ENCODE data around the gene MYLK2.
A peak's percentile ranks its signal among the peaks of the same experiment; 100 is the strongest.

The MYLK2 gene

DNA sequence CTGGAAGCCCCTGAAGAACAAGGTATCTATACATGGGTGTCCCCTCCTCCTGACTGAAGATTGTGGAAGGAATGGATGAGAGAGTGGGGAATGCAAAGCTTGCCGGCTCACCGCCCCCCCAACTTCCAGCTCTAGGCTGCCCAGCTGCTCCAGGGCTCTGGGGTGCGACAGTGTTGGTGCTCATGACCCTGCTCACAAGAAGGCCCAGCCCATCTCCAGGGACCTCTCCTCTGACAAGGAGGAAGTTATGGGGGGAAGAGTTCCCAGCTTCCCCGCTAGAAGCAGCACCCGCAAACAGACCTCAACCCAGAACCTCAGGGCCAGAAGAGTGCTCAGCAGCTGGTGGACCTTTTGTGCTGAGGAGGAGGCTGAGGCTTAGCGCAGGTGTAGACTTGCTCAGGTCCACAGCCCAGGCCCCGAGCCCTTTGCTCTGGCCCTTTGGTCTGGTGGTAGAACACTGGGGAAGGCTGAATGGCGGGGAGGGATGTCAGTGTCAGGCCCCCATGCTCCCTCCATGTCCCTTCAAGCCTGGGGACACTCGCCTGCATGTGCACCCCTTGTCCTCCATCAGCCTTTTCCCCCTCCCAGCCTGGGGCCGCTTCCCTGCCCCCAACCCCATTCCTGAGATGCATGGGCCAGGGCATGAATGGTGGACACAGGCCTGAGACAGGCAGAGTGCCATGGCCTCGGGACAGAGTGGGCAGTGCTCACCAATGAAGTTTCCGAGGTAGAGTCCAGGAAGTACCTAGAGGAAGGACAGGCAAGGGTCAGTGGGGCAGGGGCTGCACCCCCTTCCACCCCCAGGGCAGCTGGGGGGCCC is 49.9 kb downstream of the MYLK2 start (continued):
- TF ChIP-seq, protein P1, sequence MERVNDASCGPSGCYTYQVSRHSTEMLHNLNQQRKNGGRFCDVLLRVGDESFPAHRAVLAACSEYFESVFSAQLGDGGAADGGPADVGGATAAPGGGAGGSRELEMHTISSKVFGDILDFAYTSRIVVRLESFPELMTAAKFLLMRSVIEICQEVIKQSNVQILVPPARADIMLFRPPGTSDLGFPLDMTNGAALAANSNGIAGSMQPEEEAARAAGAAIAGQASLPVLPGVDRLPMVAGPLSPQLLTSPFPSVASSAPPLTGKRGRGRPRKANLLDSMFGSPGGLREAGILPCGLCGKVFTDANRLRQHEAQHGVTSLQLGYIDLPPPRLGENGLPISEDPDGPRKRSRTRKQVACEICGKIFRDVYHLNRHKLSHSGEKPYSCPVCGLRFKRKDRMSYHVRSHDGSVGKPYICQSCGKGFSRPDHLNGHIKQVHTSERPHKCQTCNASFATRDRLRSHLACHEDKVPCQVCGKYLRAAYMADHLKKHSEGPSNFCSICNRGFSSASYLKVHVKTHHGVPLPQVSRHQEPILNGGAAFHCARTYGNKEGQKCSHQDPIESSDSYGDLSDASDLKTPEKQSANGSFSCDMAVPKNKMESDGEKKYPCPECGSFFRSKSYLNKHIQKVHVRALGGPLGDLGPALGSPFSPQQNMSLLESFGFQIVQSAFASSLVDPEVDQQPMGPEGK (CRISPR knock-in tag; IDR thresholded peaks at IDR 0.05; ENCODE audit: borderline replicate concordance): no peak
- TF ChIP-seq CSDC2 (CRISPR knock-in tag; IDR thresholded peaks at IDR 0.05) (no peak), ISL1 (CRISPR knock-in tag; IDR thresholded peaks at IDR 0.05) (no peak)

GRCh38 chr20:31869673-31869941 is 50.5 kb downstream of the MYLK2 start:
- no peak for TF ChIP-seq ZFP3 (CRISPR knock-in tag; IDR thresholded peaks at IDR 0.05)
- no peak for ATAC-seq

DNA sequence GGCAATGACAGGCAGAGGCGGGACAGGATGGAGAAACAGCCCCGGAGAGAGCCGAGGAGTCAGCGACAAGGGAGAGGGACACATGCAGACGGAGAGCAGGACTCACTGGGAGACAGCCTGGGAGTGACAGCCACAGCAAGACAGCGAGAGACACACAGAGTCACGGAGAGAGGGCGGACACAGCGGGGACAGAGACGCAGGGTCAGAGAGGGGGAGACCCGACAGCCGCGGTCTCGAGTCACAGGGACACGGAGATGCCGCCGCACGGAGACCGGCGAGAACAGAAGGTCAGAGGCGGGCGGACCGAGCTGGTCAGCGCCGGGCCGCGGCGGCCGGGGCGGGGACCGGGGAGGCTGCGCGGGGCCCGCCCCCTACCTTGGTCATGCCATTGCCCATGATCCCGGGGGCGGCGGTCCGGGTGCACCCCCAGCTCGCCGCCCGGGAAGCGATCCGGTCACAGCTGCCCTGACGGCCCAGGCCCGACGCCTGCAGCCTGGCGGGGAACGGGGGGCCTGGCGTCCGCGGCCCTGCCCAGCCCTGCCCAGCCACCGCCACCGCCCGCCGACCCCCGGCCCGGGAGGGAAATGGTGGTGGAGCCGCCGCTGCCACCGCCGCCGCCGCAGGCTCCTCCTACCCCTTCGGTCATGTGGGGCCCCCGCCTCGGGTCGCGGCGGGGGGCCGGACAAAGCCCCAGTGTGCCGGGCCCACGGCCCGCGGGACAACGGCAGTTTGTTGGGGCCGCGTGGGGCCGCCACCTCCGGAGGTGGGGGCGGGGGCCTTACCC is 51.0 kb downstream of the MYLK2 start, which contains the start of the genes DUSP15 and TTLL9:
Gene DUSP15, minus strand, starts transcription at position 586 of the 784 bp plus-strand sequence. Its CDS starts 190 bp downstream, at position 396.
Gene TTLL9, plus strand, starts transcription at position 693 of the 784 bp plus-strand sequence. CDS start 493 bp downstream, outside the sequence.
- TF ChIP-seq ARNTL (CRISPR knock-in tag; IDR thresholded peaks at IDR 0.05; ENCODE audit: borderline replicate concordance, low read depth) (no peak), POU6F1 (CRISPR knock-in tag; IDR thresholded peaks at IDR 0.05; ENCODE audit: borderline replicate concordance, low read depth) (no peak), TOX (CRISPR knock-in tag; IDR thresholded peaks at IDR 0.05; ENCODE audit: borderline replicate concordance) (no peak), SNAI2 (CRISPR knock-in tag; IDR thresholded peaks at IDR 0.05) (no peak), GLIS3 (CRISPR knock-in tag; IDR thresholded peaks at IDR 0.05) (no peak), ISL1 (CRISPR knock-in tag; IDR thresholded peaks at IDR 0.05) (no peak), OSR1 (CRISPR knock-in tag; IDR thresholded peaks at IDR 0.05) (no peak), ZNF565 (CRISPR knock-in tag; conservative IDR thresholded peaks at IDR 0.05; ENCODE audit: low read depth) (no peak), ZFP30 (CRISPR knock-in tag; IDR thresholded peaks at IDR 0.05) (no peak), ZNF8 (CRISPR knock-in tag; IDR thresholded peaks at IDR 0.05) (no peak), PPARA (CRISPR knock-in tag; IDR thresholded peaks at IDR 0.05; ENCODE audit: borderline replicate concordance) (no peak), CSDC2 (CRISPR knock-in tag; IDR thresholded peaks at IDR 0.05) (no peak), ESRRG (CRISPR knock-in tag; IDR thresholded peaks at IDR 0.05) (no peak), ZNF70 (CRISPR knock-in tag; IDR thresholded peaks at IDR 0.05) (no peak), ZC3H10 (CRISPR knock-in tag; IDR thresholded peaks at IDR 0.05) (no peak)
- TF ChIP-seq, protein P2, sequence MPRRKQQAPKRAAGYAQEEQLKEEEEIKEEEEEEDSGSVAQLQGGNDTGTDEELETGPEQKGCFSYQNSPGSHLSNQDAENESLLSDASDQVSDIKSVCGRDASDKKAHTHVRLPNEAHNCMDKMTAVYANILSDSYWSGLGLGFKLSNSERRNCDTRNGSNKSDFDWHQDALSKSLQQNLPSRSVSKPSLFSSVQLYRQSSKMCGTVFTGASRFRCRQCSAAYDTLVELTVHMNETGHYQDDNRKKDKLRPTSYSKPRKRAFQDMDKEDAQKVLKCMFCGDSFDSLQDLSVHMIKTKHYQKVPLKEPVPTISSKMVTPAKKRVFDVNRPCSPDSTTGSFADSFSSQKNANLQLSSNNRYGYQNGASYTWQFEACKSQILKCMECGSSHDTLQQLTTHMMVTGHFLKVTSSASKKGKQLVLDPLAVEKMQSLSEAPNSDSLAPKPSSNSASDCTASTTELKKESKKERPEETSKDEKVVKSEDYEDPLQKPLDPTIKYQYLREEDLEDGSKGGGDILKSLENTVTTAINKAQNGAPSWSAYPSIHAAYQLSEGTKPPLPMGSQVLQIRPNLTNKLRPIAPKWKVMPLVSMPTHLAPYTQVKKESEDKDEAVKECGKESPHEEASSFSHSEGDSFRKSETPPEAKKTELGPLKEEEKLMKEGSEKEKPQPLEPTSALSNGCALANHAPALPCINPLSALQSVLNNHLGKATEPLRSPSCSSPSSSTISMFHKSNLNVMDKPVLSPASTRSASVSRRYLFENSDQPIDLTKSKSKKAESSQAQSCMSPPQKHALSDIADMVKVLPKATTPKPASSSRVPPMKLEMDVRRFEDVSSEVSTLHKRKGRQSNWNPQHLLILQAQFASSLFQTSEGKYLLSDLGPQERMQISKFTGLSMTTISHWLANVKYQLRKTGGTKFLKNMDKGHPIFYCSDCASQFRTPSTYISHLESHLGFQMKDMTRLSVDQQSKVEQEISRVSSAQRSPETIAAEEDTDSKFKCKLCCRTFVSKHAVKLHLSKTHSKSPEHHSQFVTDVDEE (CRISPR knock-in tag; IDR thresholded peaks at IDR 0.05): no peak
- TF ChIP-seq, protein P1 (CRISPR knock-in tag; IDR thresholded peaks at IDR 0.05; ENCODE audit: borderline replicate concordance): no peak
- TF ChIP-seq, protein P3, sequence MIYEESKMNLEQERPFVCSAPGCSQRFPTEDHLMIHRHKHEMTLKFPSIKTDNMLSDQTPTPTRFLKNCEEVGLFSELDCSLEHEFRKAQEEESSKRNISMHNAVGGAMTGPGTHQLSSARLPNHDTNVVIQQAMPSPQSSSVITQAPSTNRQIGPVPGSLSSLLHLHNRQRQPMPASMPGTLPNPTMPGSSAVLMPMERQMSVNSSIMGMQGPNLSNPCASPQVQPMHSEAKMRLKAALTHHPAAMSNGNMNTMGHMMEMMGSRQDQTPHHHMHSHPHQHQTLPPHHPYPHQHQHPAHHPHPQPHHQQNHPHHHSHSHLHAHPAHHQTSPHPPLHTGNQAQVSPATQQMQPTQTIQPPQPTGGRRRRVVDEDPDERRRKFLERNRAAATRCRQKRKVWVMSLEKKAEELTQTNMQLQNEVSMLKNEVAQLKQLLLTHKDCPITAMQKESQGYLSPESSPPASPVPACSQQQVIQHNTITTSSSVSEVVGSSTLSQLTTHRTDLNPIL (CRISPR knock-in tag; IDR thresholded peaks at IDR 0.05; ENCODE audit: low read depth): no peak
- ATAC-seq: peak; percentile 81

All from SK-N-SH treated with all-trans-retinoic acid at 6 μM for 48 hours (cell line).